ENCODE measurements around the gene BTBD7.

DNA sequence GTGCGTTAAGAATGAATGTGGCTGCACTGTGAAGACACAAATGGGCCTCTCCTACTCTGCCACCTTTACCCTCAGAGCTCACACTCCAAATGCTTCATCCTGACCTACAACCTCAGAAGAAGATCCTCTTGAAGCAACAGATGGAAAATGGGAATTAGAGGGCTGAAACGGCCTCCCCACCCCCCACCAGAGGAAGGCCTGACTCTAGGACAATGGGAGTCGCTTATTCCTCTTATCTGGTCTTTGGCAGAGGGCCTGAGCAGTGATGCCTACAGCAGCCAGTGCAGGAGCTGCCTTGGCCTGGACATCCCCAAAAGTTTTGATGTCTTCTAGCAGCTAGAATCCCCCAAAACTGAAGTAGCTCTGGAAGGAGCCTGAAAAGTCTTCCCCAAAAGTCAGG lies 29.2 kb downstream of the BTBD7 start:
- TF ChIP-seq, protein P1, sequence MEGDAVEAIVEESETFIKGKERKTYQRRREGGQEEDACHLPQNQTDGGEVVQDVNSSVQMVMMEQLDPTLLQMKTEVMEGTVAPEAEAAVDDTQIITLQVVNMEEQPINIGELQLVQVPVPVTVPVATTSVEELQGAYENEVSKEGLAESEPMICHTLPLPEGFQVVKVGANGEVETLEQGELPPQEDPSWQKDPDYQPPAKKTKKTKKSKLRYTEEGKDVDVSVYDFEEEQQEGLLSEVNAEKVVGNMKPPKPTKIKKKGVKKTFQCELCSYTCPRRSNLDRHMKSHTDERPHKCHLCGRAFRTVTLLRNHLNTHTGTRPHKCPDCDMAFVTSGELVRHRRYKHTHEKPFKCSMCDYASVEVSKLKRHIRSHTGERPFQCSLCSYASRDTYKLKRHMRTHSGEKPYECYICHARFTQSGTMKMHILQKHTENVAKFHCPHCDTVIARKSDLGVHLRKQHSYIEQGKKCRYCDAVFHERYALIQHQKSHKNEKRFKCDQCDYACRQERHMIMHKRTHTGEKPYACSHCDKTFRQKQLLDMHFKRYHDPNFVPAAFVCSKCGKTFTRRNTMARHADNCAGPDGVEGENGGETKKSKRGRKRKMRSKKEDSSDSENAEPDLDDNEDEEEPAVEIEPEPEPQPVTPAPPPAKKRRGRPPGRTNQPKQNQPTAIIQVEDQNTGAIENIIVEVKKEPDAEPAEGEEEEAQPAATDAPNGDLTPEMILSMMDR (IDR thresholded peaks at IDR 0.05; ENCODE audit: low read length), result no peak
- TF ChIP-seq EZH2 (optimal IDR thresholded peaks at IDR 0.05; ENCODE audit: low read depth, low read length), result no peak

Measured in MM.1S (cell line).